Measurements from ENCODE around the gene BFAR.
"Not testable (repeated sequence)": the region's sequence is repeated elsewhere in the genome, so short reads cannot be mapped to it uniquely, and the experiment has no call there.

Gene BFAR

DNA sequence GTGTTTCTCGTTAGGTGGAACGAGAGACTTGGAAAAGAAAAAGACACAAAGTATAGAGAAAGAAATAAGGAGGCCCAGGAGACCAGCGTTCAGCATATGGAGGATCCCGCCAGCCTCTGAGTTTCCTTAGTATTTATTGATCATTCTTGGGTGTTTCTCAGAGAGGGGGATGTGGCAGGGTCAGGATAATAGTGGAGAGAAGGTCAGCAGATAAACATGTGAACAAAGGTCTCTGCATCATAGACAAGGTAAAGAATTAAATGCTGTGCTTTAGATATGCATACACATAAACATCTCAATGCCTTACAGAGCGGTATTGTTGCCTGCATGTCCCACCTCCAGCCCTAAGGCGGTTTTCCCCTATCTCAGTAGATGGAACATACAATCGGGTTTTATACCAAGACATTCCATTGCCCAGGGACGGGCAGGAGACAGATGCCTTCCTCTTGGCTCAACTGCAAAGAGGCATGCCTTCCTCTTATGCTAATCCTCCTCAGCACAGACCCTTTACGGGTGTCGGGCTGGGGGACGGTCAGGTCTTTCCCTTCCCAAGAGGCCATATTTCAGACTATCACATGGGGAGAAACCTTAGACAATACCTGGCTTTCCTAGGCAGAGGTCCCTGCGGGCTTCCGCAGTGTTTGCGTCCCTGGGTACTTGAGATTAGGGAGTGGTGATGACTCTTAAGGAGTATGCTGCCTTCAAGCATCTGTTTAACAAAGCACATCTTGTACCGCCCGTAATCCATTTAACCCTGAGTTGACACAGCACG lies 3.6 kb downstream of the BFAR start:
- not testable (repeated sequence) for DNase-seq

DNA sequence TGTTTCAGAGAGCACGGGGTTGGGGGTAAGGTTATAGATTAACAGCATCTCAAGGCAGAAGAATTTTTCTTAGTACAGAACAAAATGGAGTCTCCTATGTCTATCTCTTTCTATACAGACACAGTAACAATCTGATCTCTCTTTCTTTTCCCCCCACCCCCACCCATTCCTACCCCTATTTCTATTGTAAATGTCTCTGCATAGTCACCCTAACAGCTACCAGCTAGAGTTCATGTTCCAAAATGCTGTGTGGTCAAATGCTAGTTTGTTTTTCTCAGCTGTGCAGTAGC lies 4.1 kb downstream of the BFAR start:
- not testable (repeated sequence) for DNase-seq

DNA sequence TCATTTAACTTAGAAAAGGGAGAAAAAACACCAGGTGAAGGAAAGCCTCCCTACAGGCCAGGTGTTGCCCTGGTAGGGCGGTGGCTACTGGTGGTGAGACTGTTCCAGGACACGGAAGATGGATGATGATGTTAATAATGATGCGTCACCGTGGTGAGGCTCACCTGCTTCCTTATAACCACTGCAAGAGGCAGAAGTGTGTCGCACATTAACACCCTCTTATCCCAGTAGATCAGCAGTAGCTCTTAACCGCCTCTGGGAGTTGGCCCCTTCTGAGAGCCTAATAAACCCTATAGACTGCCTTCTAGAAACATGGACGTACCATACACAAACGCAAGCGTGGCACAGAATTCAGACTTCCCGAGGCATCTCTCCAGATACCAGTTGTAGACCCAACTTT lies 7.8 kb downstream of the BFAR start:
- no peak for DNase-seq

DNA sequence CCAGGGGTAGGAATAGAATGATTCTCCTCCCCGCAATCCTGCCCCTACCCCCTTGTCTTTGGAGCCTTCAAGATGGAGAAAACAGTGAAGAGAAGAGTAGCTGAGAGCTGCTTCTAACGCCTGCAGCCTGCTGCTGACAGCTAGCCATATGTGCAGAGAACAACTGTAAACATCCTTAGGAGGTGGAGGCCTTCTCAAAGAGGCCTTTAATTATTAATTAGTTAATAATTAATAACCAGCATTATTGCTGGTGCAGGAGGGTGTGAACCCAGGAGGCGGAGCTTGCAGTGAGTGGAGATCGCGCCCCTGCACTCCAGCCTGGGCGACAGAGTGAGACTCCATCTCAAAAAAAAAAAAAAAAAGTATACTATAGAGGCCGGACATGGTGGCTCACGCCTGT lies 8.5 kb downstream of the BFAR start:
- DNase-seq: no peak

DNA sequence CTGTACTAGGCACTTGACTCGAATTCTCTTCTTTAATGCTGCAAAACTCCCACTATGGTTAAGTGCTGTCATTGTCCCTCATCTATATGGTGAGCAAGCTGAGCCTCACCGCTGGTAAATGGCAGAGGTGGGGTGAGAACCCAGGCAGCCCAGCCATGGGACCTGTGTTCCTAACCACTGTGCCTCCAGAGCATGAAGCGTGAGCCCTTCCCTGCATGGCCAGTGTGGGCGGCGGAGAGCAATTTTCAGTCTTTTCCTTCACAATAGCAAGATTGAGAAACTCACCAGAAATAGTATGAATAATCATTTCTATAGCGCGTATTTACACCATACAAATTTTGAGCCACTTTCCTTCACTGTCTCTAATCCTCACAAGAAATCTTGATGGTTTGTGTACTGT lies 9.2 kb downstream of the BFAR start:
- no peak for DNase-seq

DNA sequence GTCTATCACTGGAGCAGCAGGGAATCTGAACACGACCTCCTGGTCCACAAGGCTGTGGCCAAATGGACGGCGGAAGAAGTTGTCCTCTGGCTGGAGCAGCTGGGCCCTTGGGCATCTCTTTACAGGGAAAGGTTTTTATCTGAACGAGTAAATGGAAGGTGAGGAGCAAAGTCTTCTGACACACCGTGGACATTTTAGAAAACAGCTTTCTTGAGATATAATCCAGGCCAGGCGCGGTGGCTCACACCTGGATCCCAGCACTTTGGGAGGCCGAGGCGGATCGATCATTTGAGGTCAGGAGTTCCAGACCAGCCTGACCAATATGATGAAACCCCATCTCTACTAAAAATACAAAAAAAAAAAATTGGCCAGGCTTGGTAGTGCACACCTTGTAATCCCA lies 17.1 kb downstream of the BFAR start:
- no peak for DNase-seq

DNA sequence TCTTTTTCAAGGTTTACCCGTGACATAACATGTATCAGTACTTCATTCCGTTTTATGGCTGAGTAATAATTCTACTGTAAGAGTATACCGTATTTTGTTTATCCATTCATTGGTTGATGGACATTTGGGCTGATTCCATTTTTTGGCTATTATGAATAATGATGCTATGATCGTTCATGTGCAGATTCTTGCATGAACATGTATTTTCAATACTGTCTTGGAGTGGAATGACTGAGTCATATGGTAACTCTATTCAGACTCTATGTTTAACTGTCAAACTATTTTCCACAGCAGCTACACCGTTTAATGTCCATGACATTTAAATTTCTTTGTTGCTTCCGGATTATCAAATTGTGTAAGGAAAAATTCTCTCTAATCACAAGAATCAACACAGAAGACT lies 17.9 kb downstream of the BFAR start:
- DNase-seq: no peak

DNA sequence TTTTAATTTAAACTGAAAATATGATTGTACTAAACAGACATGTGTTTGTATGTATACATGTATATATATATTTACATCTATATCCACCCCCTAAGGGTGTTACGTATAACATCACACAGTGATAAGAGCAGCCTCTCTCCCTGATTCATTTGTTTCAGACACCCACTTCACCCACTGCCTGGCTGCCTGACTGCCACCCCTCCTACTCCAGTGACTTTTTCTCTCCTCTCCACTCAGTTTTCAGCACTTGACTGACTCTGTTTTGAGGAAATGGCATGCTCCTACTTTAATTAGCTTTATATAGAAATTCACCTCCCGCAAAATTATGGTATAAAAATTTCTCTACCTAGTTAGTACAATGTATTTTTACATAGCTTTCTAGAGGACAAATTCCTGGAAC lies 20.0 kb downstream of the BFAR start:
- DNase-seq: no peak

DNA sequence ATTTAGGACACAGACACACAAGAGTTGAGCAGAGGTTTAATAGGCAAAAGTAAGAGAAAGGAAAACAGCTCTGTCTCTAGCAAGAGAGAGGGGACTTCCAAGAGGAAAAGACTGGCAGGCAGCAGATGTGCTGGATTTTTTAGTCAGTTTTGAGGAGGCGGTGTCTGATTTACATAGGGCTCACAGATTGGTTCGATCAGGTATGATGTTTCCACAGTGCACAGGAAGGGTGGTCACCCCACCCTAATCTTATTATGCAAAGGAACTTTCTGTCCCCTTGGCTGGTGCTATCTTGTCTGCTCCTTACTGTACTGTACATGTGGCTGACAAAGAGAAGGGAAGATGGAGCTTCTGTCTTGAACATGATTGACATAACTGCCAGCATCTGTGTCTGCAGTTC lies 25.3 kb downstream of the BFAR start:
- no peak for DNase-seq

DNA sequence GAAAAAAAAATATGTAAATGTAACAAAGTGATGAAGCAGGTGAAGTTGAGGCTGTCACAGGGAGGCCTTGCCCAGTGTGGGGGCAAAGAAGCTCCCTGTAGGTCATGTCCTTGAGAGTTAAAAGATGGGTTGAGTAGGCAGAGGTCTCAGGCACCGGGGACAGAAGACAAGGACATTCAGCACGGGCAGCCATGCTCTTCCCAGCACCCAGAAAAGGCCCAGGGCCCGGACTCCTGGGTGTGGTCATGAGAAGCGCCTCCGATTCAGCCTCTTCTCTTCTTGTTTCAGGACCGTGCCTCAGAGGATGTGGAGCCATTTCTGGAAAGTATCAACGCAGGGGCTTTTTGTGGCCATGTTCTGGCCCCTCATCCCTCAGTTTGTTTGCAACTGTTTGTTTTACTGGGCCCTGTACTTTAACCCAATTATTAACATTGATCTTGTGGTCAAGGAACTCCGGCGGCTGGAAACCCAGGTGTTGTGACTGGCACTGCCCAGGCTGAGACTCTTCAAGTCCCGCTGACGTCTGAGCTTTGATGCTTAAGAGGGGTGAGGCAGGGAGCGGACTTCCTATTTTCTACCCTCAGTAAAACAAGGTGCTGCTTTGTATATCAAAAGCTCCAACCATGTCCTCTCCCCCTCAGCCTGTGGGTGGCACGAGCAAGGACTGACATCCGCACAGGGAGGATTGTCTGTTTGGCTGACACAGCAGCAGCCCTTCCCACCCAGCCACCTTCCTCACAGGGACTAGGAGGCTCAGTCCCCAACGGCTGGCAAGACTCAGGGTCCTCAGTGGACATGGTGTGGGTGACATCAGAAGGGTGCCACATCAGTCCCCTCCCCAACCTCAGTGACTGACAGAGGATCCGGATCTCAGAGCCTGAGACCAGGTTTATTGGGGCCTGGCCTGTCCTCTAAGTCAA lies 34.9 kb downstream of the BFAR start:
- DNase-seq: no peak

DNA sequence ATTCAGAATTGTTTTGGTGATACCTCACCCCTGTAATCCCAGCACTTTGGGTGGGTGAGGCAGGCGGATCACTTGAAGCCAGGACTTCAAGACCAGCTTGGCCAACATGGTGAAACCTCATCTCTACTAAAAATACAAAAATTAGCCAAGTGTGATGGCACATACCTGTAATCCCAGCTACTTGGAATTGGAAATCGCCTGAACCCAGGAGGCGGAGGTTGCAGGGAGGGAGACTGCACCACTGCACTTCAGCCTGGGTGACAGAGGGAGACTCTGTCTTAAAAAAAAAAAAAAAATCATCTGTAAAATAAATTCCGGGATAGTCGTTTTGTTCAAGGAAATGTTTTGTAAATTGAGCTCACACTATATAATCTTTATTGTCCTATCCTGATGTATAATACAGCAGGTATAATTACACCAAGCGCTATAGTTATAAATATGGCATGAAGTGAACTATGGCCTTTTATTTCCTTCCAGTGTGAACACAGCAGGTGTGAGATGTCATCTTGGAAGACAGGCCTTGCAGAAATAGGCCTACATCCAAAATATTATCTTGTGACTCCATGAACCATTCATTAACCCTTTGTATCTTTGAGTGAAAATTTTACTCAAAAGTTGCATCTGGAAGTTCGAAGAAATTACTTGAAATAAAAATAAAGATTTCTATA lies 35.9 kb downstream of the BFAR start:
- DNase-seq: no peak

DNA sequence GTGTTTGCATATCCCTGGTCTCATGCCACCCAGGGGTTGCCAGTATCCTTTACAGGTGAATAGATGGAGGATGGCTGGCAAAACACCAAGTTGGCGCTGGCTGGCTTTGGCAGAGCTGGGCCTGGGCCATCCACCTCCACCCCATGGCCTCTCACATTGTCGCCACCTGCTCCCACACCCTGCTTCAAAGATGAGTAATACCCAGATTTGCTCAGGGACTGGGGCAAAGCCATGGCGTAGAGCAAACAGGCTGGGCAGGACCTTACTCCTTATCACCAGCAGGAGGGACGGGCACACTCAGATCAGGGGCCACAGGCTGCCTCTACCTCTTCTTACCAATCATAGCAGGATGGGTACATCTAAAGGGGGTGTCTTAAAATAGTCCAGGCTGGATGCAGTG lies 37.0 kb downstream of the BFAR start:
- DNase-seq: no peak

DNA sequence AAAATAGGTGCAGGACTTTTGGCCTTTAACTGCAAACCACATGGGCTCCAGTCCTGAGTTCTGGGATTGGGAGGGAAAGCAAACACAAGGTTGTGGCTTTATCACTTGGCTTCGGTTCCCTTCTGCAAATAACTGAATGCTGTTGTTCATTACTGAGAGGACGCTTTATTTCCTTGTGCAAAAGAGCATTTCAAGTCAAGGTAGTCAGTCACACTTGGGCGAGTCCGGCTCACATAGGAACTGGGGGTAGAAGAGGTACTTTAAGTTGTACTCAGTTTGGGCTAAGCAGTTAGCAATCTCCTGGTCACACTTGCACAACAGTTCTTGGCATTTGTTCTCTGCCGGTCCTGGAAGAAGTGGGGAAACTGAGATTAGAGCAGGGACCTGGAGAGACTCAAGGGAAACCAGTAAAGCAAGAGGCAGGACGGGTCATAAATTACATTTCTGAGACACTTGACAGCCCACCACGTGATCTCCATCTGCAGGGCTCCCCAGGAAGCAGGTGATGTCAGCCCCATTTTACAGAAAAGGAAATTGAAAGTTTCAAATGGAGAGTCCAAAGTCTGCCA lies 39.7 kb downstream of the BFAR start:
- DNase-seq: no peak

DNA sequence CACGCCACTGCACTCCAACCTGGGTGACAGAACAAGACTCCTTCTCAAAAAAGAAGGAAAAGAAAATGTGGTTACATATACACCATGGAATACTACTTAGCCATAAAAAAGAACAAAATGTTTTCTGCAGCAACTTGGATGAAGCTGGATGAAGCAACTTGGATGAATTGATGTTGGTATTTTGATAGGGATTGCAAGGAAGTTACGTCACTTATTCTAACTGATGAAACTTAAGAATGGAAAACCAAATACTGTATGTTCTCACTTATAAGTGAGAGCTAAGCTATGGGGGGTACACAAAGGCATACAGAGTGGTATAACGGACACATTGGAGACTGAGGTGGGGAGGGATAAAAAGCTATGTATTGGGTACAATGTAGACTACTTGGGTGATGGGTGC lies 43.9 kb downstream of the BFAR start:
- DNase-seq: no peak

DNA sequence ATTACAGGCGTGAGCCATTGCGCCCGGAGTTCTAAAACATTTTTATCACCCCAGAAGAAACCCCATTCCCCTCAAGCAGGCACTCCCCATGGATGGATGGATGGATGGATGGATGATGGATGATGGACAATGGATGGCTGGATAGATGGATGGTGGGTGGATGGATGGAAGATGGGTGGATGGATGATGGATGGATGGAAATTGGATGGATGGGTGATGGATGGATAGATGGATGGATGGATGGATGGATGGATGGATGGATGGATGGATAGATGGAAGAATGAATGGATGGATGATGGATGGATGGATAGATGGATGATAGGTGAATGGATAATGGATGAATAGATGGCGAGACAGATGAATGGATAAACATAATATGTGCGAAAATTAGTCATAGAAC lies 44.9 kb downstream of the BFAR start:
- no peak for DNase-seq

DNA sequence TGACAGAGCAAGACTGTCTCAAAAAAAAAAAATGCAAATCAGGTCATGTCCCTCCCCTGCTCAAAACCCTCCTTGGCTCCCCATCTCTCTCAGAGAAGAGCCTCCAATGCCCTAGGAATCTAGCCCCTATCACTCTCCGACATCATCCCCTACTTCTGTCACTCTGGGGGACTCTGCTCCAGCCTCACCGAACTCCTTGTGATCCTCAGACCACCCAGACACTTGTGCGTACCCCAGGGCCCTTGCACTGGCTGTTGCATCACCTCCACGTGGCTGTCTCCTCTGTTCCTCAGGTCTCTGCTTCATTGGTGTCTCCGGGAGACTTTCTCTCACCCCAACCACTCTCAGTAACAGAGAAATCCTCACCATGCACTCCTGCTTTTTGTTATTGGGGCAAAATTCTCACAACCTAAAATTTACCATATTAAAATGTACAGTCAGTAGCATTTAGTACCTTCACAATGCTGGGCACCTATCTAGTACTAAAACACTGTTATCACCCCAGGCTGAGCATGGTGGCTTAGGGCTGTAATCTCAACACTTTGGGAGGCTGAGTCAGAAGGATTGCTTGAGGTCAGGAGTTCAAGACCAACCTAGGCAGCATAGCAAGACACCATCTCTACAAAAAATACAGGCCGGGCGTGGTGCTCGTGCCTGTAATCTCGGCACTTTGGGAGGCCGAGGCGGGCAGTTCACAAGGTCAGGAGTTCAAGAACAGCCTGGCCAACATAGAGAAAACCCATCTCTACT lies 46.2 kb downstream of the BFAR start:
- DNase-seq: no peak

DNA sequence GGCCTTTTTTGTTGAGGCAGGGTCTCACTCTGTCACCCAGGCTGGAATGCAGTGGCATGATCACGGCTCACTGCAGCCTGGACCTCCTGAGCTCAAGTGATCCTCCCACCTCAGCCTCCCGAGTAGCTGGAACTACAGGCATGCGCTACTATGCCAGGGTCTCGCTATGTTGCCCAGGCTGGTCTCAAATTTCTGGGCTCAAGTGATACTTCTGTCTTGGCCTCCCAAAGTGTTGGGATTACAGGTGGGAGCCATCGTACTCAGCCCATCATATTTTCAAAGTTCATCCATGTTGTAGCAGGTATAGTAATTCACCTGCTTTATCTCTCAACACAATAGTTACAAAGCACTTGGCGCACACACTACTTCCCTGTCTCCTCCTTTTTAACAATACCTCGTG lies 47.6 kb downstream of the BFAR start:
- DNase-seq: not testable (repeated sequence)

DNA sequence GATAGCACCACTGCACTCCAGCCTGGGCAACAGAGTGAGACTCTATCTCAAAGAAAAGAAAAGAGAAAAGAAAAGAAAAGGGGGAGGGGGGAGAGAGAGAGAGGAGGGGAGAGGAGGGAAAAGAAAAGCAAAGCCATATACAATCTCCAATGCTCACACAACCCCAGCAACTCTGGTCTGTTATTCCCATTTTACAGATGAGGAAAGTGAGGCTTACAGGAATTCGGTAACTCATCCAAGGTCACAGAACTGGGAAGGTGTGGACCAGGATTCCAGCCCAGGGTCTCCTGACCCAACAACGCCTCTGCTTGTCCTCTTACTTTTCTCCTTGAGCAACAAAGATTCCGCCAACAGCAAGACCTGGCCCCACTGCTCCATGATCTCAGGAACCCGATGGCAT lies 48.4 kb downstream of the BFAR start:
- no peak for DNase-seq

DNA sequence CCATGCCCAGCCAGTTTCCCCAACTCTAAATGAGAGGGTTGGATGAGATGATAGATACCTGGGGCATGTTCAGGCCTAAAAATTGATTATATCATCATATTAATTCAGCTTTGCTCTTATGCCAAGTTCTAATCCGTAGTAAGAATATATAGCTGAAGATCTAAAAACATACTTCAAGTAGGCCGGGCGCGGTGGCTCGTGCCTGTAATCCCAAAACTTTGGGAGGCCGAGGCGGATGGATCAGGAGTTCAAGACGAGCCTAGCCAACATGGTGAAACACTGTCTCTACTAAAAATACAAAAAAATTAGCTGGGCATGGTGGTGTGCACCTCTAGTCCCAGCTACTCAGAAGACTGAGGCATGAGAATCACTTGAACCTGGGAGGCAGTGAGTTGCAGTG lies 49.4 kb downstream of the BFAR start:
- no peak for DNase-seq

DNA sequence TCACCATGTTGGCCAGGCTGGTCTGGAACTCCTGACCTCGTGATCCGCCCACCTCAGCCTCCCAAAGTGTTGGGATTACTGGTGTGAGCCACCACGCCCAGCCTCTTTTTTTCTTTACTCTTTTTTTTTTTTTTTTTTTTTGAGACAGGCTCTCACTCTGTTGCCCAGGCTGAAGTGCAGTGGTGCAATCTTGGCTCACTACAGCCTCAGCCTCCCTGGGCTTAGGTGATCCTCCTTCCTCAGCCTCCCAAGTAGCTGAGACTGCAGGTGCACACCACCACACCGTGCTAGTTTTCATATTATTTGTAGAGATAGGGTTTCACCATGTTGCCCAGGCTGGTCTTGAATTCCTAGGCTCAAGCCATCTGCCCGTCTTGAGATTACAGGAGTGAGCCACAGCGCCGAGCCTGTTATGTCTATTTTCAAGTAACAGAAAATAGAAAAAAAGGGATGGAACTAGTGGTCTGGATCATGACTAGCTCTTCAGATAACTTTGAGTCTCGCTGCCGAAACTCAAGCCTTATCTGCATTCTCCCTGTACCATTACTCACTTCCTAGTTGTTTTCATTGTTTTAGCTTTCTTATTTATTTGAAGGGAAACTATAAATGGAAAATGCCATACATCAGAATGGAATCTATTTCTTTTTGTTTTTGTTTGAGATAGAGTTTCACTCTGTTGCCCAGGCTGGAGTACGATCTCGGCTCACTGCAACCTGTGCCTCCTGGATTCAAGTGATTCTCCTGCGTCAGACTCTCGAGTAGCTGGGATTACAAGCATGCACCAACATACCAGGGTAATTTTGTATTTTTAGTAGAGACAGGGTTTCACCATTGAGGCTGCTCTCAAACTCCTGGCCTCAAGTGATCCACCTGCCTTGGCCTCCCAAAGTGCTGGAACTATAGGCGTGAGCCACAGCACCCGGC lies 53.4 kb downstream of the BFAR start:
- not testable (repeated sequence) for DNase-seq

DNA sequence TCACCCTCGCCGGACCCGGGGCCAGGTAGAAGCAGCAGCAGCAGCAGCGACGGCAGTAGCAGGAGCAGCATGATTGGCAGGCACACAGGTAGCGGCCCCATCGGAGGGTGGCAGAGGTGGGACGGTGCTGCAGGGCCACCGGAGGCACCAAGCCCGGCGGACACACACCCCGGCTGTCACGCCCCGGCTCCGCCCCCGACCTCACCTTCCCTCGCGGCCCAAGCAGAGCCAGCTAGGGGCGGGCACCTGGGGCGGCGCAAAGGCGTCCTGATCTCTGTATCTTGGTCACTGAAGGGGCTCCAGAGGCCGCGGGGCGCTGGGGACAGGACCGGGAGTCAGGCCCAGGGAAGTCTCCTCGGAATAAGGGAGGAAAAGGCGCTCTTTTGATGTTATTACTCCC lies 61.4 kb downstream of the BFAR start, which contains the start of gene PLA2G10:
TSS of gene PLA2G10 (minus strand) at position 180 of the 400 bp plus-strand sequence. CDS start at position 101, 79 bp downstream.
- DNase-seq: not testable (repeated sequence)

Measured in midbrain (tissue), 1 donor.